Testis (tissue), 3 donors: ENCODE data around the gene CCDC90B. TPM values are rescaled to one million over a fixed set of nuclear protein-coding genes. Genes with fewer than 3 reads are reported as not detected.

Experiments used
- DNase-seq: peaks from one replicate; pipeline ENCODE4 v3.0.0-alpha.2; 2019
- H3K27ac ChIP-seq, 2 donors: fragments of 200-600 bp; sonication (generic); one replicate each; pipeline ENCODE4 v1.5.1; 2019
- H3K27me3 ChIP-seq: fragments of 200-600 bp; sonication (generic); one replicate; pipeline ENCODE4 v1.5.1; 2019
- H3K36me3 ChIP-seq: fragments of 200-600 bp; sonication (generic); one replicate; pipeline ENCODE4 v1.5.1; 2017; ENCODE audit warnings: low read depth; ENCODE audit errors: missing control alignments
- H3K4me1 ChIP-seq: fragments of 200-600 bp; sonication (generic); one replicate; pipeline ENCODE4 v1.5.1; 2019
- H3K4me3 ChIP-seq, 2 donors: fragments of 200-600 bp; sonication (generic); one replicate each; pipeline ENCODE4 v1.5.1; 2017 to 2019
- H3K9me3 ChIP-seq: fragments of 200-600 bp; sonication (generic); one replicate; pipeline ENCODE4 v1.5.1; 2017
- POLR2A ChIP-seq: fragments of 450-650 bp; IDR thresholded peaks from one replicate; pipeline ENCODE4 v1.6.1; 2017; ENCODE audit warnings: antibody characterized with exemption, mild to moderate bottlenecking, moderate library complexity
- WGBS, 2 donors: methylation state at CpG; one replicate each; pipeline ENCODE4 v1.1.5; 2018; 5-methylcytosine and 5-hydroxymethylcytosine counted together
- intact Hi-C: fragments of 100-400 bp; cut with DNase I; formaldehyde crosslinking; loops from one replicate; pipeline ENCODE4 v1.15.1; 2023; ENCODE audit warnings: low total_unique reads
- polyA plus RNA-seq: library from polyadenylated mRNA; stranded (reverse); fragments of 350-450 nt; fragmentation: Illumina TruSeq; extraction: RNeasy Lipid Tissue Mini Kit (QIAGEN cat#74804); gene quantifications from one replicate; pipeline ENCODE4 v1.2.3, GENCODE V29; 2014; ENCODE audit warnings: low read depth, low replicate concordance; ENCODE audit not compliant: insufficient read depth
- total RNA-seq, 2 donors: library from RNA; depleted of rRNA; stranded (reverse); fragments of >200 nt; gene quantifications; one replicate each; pipeline ENCODE4 v1.2.3, GENCODE V29; 2016
- TF ChIP-seq, protein P1 (sequence below), 3 experiments: fragments of 450-650 bp in 2 of 3; fragments of 200-600 bp in 1 of 3; sonication (generic) in 1 of 3; IDR thresholded peaks; one replicate each; pipeline ENCODE4 v1.5.1; 2016 to 2019; ENCODE audit warnings: antibody characterized with exemption in 3 of 3, mild to moderate bottlenecking in 2 of 3, moderate library complexity in 1 of 3

CCDC90B gene
- total and polyA plus RNA-seq, 3 donors from 2014 or later: 67.4 to 162 (median 78.3) TPM

DNA sequence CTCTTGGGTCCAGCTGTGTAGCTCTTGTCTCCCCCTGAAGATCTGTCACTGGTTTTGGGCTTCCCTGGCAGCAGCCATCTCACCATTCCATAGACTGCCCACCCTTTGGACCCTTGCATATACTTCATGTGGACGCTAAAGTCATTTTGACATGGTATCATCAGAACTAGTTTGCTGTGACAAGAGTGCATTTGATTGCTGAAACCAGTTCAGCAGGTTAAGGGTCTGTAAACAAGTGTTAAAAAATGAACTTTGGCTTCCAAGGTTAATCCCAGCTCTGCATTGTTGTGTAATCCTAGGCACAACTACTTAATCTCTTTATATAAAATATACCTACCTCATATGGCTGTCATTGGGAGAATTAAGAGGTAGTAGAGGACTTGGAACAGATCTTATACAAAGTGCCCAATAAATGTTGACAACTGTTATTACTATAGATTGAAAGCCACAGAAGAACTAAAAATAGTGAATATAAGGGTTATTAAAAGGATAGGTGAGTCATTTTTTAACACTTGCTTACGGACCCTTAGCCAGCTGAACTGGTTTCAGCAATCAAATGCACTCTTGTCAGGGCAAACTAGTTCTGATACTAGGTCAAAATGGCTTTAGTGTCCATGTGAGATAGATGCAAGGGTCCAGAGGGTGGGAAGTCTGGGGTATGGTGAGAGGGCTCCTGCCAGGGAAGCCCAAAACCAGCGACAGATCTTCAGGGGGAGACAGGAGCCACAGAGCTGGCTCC, 29.4 kb downstream of the CCDC90B start:
- Histone ChIP-seq H3K4me3 (no peak overlapping the region), H3K27ac (no peak overlapping the region), H3K36me3 (no peaks in the 10 kb centered on the region), H3K4me1 (no peaks in the 10 kb centered on the region), H3K9me3 (no peaks in the 10 kb centered on the region), H3K27me3 (no peaks in the 10 kb centered on the region)
- DNase-seq: no peak
- intact Hi-C loops: no loop called here
- no peak for TF ChIP-seq POLR2A
- TF ChIP-seq, protein P1, sequence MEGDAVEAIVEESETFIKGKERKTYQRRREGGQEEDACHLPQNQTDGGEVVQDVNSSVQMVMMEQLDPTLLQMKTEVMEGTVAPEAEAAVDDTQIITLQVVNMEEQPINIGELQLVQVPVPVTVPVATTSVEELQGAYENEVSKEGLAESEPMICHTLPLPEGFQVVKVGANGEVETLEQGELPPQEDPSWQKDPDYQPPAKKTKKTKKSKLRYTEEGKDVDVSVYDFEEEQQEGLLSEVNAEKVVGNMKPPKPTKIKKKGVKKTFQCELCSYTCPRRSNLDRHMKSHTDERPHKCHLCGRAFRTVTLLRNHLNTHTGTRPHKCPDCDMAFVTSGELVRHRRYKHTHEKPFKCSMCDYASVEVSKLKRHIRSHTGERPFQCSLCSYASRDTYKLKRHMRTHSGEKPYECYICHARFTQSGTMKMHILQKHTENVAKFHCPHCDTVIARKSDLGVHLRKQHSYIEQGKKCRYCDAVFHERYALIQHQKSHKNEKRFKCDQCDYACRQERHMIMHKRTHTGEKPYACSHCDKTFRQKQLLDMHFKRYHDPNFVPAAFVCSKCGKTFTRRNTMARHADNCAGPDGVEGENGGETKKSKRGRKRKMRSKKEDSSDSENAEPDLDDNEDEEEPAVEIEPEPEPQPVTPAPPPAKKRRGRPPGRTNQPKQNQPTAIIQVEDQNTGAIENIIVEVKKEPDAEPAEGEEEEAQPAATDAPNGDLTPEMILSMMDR (IDR thresholded peaks at IDR 0.05): no peak
- WGBS, 2 donors: 83 to 84% methylated on average over 3 of the region's 3 CpGs

GRCh38 chr11:83255366-83255765, 30.8 kb downstream of the CCDC90B start:
- intact Hi-C loops: no loop called here
- Histone ChIP-seq H3K27me3 (no peaks in the 10 kb centered on the region), H3K9me3 (no peaks in the 10 kb centered on the region), H3K36me3 (no peaks in the 10 kb centered on the region), H3K4me1 (no peaks in the 10 kb centered on the region), H3K27ac (no peak overlapping the region), H3K4me3 (no peak overlapping the region)
- WGBS, 2 donors: 90 to 93% methylated on average over 3 of the region's 3 CpGs
- DNase-seq: no peak
- TF ChIP-seq POLR2A: no peak
- TF ChIP-seq, protein P1 (IDR thresholded peaks at IDR 0.05): no peak

- TF ChIP-seq, protein P1 (IDR thresholded peaks at IDR 0.05): no peak
- TF ChIP-seq POLR2A: no peak
- Histone ChIP-seq H3K27me3 (no peaks in the 10 kb centered on the region), H3K36me3 (no peaks in the 10 kb centered on the region), H3K9me3 (no peaks in the 10 kb centered on the region), H3K27ac (no peak overlapping the region), H3K4me3 (no peak overlapping the region), H3K4me1 (no peaks in the 10 kb centered on the region)
- intact Hi-C loops: no loop called here
- WGBS, 2 donors: 97% methylated on average over 2 of the region's 2 CpGs
- no peak for DNase-seq
These were observed 33.2 kb downstream of the CCDC90B start for GRCh38 chr11:83252941-83253340.

- no peak for DNase-seq
- Histone ChIP-seq H3K36me3 (no peaks in the 10 kb centered on the region), H3K27ac (no peak overlapping the region), H3K9me3 (no peaks in the 10 kb centered on the region), H3K4me3 (no peak overlapping the region), H3K4me1 (no peaks in the 10 kb centered on the region), H3K27me3 (no peaks in the 10 kb centered on the region)
- TF ChIP-seq, protein P1 (IDR thresholded peaks at IDR 0.05): no peak
- TF ChIP-seq POLR2A: no peak
- intact Hi-C loops: no loop called here
- 92 to 93% methylated on average over 2 of the region's 2 CpGs for WGBS, 2 donors
These were observed 33.9 kb downstream of the CCDC90B start for GRCh38 chr11:83252266-83252665.
